GM23338 (cell line): Measurements from ENCODE around the gene CH25H. TPM values are rescaled to one million over a fixed set of nuclear protein-coding genes. Genes with fewer than 3 reads are reported as not detected.

Experiments
- ATAC-seq: fragments of 200-7000 bp; cut with Tn5 transposase; 3 replicates; pipeline ENCODE4 v1.9.1; 2020
- DNase-seq: peaks from one replicate; pipeline ENCODE4 v3.0.0-alpha.2; 2015; ENCODE audit warnings: low spot score
- H2AFZ ChIP-seq: fragments of 200-600 bp; sonication (generic); 2 replicates; pipeline ENCODE4 v1.8.0; 2016; ENCODE audit warnings: antibody characterized with exemption, mild to moderate bottlenecking, moderate library complexity
- H3F3A ChIP-seq: fragments of 200-600 bp; sonication (generic); replicated peaks from 2 replicates; pipeline ENCODE4 v1.8.0; 2017; ENCODE audit warnings: antibody characterized with exemption, mixed run types, low read depth
- H3K27ac ChIP-seq: fragments of 200-600 bp; sonication (generic); 2 replicates; pipeline ENCODE4 v1.6.1; 2016; ENCODE audit warnings: low read depth
- H3K27me3 ChIP-seq: fragments of 200-600 bp; sonication (generic); 2 replicates; pipeline ENCODE4 v1.8.0; 2016; ENCODE audit warnings: mild to moderate bottlenecking, mixed run types, moderate library complexity; ENCODE audit not compliant: insufficient read depth
- H3K36me3 ChIP-seq: fragments of 200-600 bp; sonication (generic); 2 replicates; pipeline ENCODE4 v1.8.0; 2016; ENCODE audit warnings: mild to moderate bottlenecking; ENCODE audit not compliant: insufficient read depth
- H3K4me1 ChIP-seq: fragments of 200-600 bp; sonication (generic); 2 replicates; pipeline ENCODE4 v1.8.0; 2016; ENCODE audit warnings: mild to moderate bottlenecking, moderate library complexity; ENCODE audit not compliant: insufficient read depth
- H3K4me2 ChIP-seq: fragments of 200-600 bp; sonication (generic); 2 replicates; pipeline ENCODE4 v1.7.1; 2017; ENCODE audit warnings: mixed run types
- H3K4me3 ChIP-seq: fragments of 200-600 bp; sonication (generic); 2 replicates; pipeline ENCODE4 v1.6.1; 2016; ENCODE audit warnings: mixed run types
- H3K79me2 ChIP-seq: fragments of 200-600 bp; sonication (generic); replicated peaks from 2 replicates; pipeline ENCODE4 v1.8.0; 2017; ENCODE audit warnings: mild to moderate bottlenecking; ENCODE audit not compliant: insufficient read depth
- H3K9me2 ChIP-seq: fragments of 200-600 bp; sonication (generic); 2 replicates; pipeline ENCODE4 v1.8.0; 2017; ENCODE audit not compliant: insufficient read depth
- H4K20me1 ChIP-seq: fragments of 200-600 bp; sonication (generic); replicated peaks from 2 replicates; pipeline ENCODE4 v1.8.0; 2017; ENCODE audit warnings: mild to moderate bottlenecking; ENCODE audit not compliant: insufficient read depth
- H3K27ac Mint-ChIP-seq: 2 replicates; pipeline ENCODE4 v1.8.0; 2020; ENCODE audit warnings: inconsistent platforms, mild to moderate bottlenecking, moderate library complexity, mixed read lengths
- H3K27me3 Mint-ChIP-seq: 3 replicates; pipeline ENCODE4 v1.8.0; 2022; ENCODE audit warnings: low read depth, mild to moderate bottlenecking, moderate library complexity, mixed read lengths, inconsistent platforms; ENCODE audit not compliant: insufficient read depth, poor library complexity
- H3K36me3 Mint-ChIP-seq: 3 replicates; pipeline ENCODE4 v1.8.0; 2021; ENCODE audit warnings: low read depth, mild to moderate bottlenecking, inconsistent platforms, moderate library complexity, mixed read lengths
- H3K4me1 Mint-ChIP-seq: 3 replicates; pipeline ENCODE4 v1.8.0; 2020; ENCODE audit warnings: mild to moderate bottlenecking, inconsistent platforms, mixed read lengths
- H3K4me3 Mint-ChIP-seq: 3 replicates; pipeline ENCODE4 v1.8.0; 2021; ENCODE audit warnings: moderate library complexity, mild to moderate bottlenecking, inconsistent platforms, mixed read lengths
- H3K9me3 Mint-ChIP-seq: 3 replicates; pipeline ENCODE4 v1.8.0; 2020; ENCODE audit warnings: moderate library complexity, mild to moderate bottlenecking, inconsistent platforms, mixed read lengths
- STAT1 ChIP-seq: IDR thresholded peaks from one replicate; pipeline ENCODE4 v1.6.1; 2016; ENCODE audit warnings: antibody characterized with exemption; ENCODE audit not compliant: unreplicated experiment
- ZNF331 ChIP-seq: fragments of 250-450 bp; sonication (Bioruptor Pico); IDR thresholded peaks from 2 replicates; pipeline ENCODE4 v1.5.0; 2020; ENCODE audit warnings: low read depth, mild to moderate bottlenecking, moderate library complexity
- polyA plus RNA-seq: library from polyadenylated mRNA; unstranded; fragments of >200 nt; fragmentation: Nextera tagmentation; extraction: Ambion mirVana; gene quantifications from 2 replicates; pipeline ENCODE4 v1.2.1, GENCODE V29; 2016
- total RNA-seq: library from RNA; depleted of rRNA; stranded (reverse); fragments of >200 nt; shearing (Covaris generic); gene quantifications from 2 replicates; pipeline ENCODE4 v1.2.3, GENCODE V29; 2014
- TF ChIP-seq, protein P1 (sequence below): IDR thresholded peaks from 2 replicates; pipeline ENCODE4 v1.6.1; 2016; ENCODE audit warnings: antibody characterized with exemption
- TF ChIP-seq, protein P2 (sequence below): IDR thresholded peaks from one replicate; pipeline ENCODE4 v1.6.1; 2018; ENCODE audit warnings: antibody characterized with exemption; ENCODE audit not compliant: unreplicated experiment
- TF ChIP-seq, protein P3 (sequence below): fragments of 250-450 bp; sonication (Bioruptor Pico); IDR thresholded peaks from 2 replicates; pipeline ENCODE4 v1.5.0; 2020; ENCODE audit warnings: mild to moderate bottlenecking, moderate library complexity

Gene CH25H
- total and polyA plus RNA-seq, 2 experiments from 2014 or later = 1.3 to 1.7 TPM

DNA sequence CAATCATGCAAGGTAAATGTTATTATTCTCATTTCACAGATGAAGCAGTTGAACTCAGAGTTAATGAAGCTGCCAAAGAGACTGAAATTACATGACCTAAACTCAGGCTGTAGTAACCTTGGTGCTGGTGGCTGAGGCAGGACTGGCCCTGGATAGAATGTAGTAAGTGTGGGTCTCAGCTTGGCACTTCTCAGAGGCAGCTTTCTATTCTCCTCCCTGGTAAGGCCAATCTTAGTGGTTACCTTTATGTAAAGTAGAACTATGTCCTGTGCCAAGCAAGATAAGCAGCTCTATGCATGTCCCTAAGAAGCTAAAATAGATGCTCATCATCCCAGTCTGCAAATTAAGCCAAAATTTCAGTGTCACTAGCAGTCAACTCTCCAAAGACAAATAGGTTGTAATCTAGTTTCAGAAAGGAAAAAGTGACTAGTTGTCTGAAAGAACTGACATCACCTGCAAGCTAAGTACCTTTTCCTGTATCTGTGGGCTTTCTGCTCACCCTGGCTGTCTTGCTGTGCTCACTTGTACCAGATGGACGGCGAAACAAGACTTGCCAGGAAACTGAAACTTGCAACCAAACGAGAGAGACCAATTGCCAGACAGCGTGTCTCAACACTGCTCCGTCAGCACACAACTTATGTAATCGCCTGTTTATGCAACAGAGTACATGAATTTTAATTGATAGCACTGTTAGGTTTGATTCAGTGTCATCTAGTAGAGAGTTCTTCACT lies 43.7 kb downstream of the CH25H start:
- DNase-seq (no peak), ATAC-seq (no peak)
- H3K4me2 ChIP-seq = no peak overlapping the region
- Mint-ChIP-seq H3K27ac (no peak overlapping the region), H3K9me3 (no peaks in the 10 kb centered on the region; the same call in 2 of the 3 replicates), H3K4me1 (no peaks in the 10 kb centered on the region), H3K36me3 (no peaks in the 10 kb centered on the region), H3K27me3 (no peaks in the 10 kb centered on the region), H3K4me3 (no peak overlapping the region)
- H3F3A ChIP-seq = no peaks in the 10 kb centered on the region
- H3K27ac ChIP-seq = no peak overlapping the region
- H3K36me3 ChIP-seq = no peaks in the 10 kb centered on the region
- H3K9me2 ChIP-seq = peaks cover 15% of the 10 kb centered on the region; the same call in 1 of the 2 replicates
- H3K79me2 ChIP-seq = no peaks in the 10 kb centered on the region
- no peaks in the 10 kb centered on the region for H3K4me1 ChIP-seq
- H3K27me3 ChIP-seq = no peaks in the 10 kb centered on the region
- no peak for TF ChIP-seq STAT1
- TF ChIP-seq, protein P1, sequence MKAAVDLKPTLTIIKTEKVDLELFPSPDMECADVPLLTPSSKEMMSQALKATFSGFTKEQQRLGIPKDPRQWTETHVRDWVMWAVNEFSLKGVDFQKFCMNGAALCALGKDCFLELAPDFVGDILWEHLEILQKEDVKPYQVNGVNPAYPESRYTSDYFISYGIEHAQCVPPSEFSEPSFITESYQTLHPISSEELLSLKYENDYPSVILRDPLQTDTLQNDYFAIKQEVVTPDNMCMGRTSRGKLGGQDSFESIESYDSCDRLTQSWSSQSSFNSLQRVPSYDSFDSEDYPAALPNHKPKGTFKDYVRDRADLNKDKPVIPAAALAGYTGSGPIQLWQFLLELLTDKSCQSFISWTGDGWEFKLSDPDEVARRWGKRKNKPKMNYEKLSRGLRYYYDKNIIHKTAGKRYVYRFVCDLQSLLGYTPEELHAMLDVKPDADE = no peak
- TF ChIP-seq, protein P2, sequence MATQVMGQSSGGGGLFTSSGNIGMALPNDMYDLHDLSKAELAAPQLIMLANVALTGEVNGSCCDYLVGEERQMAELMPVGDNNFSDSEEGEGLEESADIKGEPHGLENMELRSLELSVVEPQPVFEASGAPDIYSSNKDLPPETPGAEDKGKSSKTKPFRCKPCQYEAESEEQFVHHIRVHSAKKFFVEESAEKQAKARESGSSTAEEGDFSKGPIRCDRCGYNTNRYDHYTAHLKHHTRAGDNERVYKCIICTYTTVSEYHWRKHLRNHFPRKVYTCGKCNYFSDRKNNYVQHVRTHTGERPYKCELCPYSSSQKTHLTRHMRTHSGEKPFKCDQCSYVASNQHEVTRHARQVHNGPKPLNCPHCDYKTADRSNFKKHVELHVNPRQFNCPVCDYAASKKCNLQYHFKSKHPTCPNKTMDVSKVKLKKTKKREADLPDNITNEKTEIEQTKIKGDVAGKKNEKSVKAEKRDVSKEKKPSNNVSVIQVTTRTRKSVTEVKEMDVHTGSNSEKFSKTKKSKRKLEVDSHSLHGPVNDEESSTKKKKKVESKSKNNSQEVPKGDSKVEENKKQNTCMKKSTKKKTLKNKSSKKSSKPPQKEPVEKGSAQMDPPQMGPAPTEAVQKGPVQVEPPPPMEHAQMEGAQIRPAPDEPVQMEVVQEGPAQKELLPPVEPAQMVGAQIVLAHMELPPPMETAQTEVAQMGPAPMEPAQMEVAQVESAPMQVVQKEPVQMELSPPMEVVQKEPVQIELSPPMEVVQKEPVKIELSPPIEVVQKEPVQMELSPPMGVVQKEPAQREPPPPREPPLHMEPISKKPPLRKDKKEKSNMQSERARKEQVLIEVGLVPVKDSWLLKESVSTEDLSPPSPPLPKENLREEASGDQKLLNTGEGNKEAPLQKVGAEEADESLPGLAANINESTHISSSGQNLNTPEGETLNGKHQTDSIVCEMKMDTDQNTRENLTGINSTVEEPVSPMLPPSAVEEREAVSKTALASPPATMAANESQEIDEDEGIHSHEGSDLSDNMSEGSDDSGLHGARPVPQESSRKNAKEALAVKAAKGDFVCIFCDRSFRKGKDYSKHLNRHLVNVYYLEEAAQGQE = no peak
- TF ChIP-seq ZNF331 = no peak
- TF ChIP-seq, protein P3, sequence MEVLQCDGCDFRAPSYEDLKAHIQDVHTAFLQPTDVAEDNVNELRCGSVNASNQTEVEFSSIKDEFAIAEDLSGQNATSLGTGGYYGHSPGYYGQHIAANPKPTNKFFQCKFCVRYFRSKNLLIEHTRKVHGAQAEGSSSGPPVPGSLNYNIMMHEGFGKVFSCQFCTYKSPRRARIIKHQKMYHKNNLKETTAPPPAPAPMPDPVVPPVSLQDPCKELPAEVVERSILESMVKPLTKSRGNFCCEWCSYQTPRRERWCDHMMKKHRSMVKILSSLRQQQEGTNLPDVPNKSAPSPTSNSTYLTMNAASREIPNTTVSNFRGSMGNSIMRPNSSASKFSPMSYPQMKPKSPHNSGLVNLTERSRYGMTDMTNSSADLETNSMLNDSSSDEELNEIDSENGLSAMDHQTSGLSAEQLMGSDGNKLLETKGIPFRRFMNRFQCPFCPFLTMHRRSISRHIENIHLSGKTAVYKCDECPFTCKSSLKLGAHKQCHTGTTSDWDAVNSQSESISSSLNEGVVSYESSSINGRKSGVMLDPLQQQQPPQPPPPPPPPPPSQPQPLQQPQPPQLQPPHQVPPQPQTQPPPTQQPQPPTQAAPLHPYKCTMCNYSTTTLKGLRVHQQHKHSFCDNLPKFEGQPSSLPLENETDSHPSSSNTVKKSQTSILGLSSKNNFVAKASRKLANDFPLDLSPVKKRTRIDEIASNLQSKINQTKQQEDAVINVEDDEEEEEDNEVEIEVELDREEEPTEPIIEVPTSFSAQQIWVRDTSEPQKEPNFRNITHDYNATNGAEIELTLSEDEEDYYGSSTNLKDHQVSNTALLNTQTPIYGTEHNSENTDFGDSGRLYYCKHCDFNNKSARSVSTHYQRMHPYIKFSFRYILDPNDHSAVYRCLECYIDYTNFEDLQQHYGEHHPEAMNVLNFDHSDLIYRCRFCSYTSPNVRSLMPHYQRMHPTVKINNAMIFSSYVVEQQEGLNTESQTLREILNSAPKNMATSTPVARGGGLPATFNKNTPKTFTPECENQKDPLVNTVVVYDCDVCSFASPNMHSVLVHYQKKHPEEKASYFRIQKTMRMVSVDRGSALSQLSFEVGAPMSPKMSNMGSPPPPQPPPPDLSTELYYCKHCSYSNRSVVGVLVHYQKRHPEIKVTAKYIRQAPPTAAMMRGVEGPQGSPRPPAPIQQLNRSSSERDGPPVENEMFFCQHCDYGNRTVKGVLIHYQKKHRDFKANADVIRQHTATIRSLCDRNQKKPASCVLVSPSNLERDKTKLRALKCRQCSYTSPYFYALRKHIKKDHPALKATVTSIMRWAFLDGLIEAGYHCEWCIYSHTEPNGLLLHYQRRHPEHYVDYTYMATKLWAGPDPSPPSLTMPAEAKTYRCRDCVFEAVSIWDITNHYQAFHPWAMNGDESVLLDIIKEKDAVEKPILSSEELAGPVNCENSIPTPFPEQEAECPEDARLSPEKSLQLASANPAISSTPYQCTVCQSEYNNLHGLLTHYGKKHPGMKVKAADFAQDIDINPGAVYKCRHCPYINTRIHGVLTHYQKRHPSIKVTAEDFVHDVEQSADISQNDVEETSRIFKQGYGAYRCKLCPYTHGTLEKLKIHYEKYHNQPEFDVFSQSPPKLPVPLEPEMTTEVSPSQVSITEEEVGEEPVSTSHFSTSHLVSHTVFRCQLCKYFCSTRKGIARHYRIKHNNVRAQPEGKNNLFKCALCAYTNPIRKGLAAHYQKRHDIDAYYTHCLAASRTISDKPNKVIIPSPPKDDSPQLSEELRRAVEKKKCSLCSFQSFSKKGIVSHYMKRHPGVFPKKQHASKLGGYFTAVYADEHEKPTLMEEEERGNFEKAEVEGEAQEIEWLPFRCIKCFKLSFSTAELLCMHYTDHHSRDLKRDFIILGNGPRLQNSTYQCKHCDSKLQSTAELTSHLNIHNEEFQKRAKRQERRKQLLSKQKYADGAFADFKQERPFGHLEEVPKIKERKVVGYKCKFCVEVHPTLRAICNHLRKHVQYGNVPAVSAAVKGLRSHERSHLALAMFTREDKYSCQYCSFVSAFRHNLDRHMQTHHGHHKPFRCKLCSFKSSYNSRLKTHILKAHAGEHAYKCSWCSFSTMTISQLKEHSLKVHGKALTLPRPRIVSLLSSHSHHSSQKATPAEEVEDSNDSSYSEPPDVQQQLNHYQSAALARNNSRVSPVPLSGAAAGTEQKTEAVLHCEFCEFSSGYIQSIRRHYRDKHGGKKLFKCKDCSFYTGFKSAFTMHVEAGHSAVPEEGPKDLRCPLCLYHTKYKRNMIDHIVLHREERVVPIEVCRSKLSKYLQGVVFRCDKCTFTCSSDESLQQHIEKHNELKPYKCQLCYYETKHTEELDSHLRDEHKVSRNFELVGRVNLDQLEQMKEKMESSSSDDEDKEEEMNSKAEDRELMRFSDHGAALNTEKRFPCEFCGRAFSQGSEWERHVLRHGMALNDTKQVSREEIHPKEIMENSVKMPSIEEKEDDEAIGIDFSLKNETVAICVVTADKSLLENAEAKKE = no peak
- no peaks in the 10 kb centered on the region for H4K20me1 ChIP-seq
- H3K4me3 ChIP-seq = no peak overlapping the region
- H2AFZ ChIP-seq = no peak overlapping the region
